ENCODE data around the gene CAPG. TPM values are rescaled to one million over a fixed set of nuclear protein-coding genes. Genes with fewer than 3 reads are reported as not detected.
"Not testable (repeated sequence)": the region's sequence is repeated elsewhere in the genome, so short reads cannot be mapped to it uniquely, and the experiment has no call there.

Gene CAPG, protein sequence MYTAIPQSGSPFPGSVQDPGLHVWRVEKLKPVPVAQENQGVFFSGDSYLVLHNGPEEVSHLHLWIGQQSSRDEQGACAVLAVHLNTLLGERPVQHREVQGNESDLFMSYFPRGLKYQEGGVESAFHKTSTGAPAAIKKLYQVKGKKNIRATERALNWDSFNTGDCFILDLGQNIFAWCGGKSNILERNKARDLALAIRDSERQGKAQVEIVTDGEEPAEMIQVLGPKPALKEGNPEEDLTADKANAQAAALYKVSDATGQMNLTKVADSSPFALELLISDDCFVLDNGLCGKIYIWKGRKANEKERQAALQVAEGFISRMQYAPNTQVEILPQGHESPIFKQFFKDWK
- total RNA-seq, result 124 TPM
- long read RNA-seq, transcript CAPG-204 (10 exons, 1,151 nt), result major isoform, 175 of 291 reads
- long read RNA-seq, transcript CAPG-201 (10 exons, 1,442 nt), result minor isoform, 69 of 291 reads
- long read RNA-seq, partial matches to known transcripts, result 17 of 291 reads
- long read RNA-seq, other reads (novel, unspliced or antisense), result 30 of 291 reads

DNA sequence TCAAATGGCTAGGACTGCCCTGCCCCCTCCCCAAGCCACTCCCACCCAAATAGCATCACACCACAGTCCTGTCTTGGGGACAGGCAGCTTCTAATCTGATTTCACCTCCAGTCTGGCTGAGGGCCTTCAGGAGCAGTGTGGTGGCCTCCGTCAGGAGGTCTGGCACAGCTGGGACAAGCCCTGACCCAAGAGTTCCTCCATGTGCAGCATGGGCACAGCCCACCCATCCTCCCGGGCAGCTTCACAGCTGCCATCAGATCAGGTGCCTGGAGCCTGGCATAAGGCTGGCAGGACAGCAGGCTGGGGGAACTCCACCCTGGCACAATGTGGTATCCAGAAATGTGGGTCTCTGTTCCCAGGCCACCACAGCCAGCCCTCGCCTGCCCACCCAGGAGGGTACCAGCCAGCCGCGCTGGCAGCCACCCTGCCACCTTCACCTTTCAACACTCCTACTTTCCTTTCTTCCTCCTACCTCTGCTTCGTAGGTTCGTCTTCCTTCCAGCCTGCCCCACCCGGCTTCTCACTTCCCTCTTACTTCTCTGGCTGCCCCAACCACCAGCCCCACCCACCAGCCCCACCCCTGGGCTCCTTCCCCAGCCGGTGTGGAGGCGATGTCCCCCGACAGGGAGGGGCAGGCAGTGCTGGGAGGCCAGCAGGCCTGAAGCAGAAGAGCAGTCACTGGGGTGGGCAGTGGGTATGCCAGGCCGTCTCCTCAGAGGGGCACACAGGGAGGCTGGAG lies at the start of gene CAPG:
Gene CAPG, minus strand, starts transcription at position 522 of the 739 bp plus-strand sequence. CDS start 8,221 bp downstream, outside the sequence.
- DNase-seq (ENCODE audit: low spot score), result no peak

DNA sequence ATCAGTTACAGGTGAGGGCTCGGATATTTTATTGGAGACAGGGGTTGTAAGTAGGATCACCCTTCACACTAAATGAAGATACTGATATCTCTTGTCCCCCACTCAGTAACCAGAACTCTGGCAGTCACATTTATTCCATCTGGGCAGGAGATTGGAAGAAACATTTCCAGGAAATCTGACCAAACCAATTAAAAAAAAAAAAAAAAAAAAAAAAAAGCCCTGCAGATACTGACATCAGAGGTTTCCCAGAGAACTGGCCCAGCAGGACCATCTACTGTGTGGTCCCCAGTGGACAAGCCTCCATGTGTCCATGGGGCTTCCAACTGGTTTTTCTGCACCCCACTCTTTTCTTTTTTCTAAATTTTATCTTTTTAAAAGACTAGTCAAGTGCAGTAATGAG lies 49.6 kb upstream of the CAPG start:
- no peak for DNase-seq (ENCODE audit: low spot score)

DNA sequence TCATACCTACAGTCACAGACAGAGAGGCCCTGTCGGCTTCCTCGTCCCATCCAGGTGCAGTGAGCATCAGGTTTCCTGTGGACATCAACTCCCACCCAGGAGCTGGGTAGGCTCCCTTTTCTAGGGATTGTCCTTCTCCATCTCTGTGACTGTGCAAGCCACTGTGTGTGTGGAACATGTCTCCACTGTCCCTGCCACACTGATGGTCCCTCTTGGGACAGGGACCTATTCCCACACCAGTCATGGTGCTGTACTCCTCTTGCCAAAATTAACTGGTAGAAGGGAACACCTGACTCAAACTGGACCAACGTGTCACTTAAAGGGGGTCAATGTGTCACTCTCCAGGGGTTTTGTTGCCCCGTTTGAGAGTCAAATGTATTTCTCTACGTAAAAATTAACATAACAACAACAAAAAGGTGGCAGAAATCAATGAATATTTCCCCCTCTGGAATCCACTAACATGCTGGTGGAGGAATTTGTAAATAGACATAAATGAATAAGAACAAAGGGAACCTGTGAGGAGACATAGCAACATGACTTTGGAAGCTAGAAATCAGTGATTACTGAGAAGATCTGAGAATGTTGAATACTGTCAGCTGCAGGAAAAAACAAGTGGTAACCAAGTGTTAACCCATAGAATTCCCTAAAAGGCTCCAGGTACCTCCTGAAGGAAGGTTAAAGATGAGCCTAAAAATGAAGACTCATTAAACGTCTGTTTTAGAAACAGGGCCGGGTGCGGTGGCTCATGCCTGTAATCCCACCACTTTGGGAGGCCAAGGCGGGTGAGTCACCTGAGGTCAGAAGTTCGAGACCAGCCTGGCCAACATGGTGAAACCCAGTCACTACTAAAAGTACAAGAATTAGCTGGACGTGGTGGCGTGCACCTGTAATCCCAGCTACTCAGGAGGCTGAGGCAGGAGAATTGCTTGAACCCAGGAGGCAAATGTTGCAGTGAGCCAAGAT lies 48.7 kb upstream of the CAPG start:
- no peak for DNase-seq (ENCODE audit: low spot score)

DNA sequence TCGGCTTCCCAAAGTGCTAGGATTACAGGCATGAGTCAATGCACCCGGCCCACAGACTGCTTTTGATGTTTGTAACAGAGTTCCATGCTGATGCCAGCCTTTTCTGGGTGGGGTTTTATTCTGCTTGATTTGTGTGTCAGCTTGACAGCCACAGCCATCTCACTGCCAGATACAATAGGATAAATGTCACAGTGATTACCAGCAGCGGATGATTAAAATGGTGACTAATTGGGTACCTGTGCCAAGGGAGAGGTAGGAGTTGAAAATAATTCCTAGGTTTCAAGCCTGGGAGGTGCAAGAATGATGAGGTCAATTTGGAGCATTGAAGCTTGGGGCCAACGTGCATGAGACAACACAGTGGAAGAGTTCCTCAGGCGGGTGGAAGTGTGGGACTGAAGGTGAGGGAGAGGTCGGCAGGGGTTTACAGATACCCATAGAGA lies 47.7 kb upstream of the CAPG start:
- no peak for DNase-seq (ENCODE audit: low spot score)

DNA sequence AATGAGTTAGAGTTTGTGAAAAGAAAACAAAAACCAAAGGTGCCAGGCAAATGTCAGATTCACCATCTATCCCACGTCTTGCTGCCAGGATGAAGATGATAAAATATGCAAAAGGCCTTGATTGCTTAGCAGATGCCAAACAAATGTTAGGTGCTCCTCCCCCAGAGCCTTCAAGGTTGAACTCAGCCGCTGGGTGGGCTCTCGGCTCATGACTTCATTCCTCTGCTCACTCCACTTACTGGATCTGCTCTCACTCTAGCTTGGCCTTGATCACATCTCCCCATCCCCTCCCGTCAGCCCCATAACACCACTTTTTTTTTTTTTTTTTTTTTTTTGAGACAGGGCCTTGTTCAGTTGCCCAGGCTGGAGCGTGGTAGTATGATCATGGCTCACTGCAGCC lies 46.9 kb upstream of the CAPG start:
- no peak for DNase-seq (ENCODE audit: low spot score)

DNA sequence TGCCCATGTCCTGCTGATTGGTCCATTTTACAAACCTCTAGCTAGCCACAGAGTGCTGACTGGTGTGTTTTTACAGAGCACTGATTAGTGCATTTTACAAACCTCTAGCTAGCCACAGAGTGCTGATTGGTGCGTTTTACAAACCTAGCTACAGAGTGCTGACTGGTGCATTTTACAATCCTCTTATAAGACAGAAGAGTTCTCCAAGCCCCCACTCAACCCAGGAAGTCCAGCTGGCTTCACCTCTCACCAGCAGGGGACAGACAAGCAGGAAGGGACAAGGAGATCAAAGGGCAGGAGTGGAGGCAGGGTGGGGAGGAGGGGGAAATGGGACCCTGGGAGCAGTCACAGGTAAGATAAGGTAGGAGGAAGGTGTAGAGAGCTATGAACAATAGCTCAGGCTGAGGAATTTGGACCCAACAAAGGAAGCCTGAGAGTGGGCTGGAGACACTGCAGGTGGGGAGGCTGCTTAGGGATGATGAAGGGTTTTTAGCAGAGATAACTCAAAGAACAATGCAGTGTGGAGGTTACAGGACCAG lies 45.5 kb upstream of the CAPG start:
- DNase-seq (ENCODE audit: low spot score), result no peak

DNA sequence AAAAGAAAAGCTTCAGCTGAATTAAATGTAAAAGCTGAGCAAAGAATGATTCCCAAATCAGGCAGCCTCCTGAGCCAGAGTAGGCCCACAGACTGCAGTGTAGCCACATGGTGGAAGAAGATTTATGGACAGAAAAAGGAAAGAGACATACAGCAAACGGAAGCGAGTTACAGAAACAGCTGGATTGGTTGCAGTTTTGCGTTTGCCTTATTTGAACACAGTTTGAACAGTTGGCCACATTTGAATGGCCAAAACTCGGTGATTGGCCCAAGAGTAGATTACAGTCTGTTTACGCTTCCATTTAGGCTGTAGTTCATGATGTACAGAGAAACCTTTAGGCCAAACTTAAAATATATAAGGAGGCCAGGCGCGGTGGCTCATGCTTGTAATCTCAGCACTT lies 43.4 kb upstream of the CAPG start:
- no peak for DNase-seq (ENCODE audit: low spot score)

DNA sequence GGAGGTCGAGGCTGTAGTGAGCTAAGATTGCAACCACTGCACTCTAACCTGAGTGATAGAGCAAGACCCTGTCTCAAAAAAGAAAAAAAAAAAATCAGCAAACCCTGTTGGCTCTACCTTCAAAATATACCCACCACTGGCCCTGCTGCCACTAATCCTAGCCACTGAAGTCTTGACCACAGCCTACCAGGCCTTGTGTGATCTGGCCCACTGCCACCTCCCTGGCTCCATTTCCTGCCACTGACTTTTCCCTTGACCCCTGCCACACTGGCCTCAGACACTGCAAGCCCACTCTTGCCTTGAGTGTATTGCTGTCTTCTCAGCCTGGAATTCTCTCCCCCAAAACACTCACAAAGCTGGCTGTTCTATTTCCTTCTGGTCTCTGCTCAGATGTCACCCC lies 42.1 kb upstream of the CAPG start:
- no peak for DNase-seq (ENCODE audit: low spot score)

DNA sequence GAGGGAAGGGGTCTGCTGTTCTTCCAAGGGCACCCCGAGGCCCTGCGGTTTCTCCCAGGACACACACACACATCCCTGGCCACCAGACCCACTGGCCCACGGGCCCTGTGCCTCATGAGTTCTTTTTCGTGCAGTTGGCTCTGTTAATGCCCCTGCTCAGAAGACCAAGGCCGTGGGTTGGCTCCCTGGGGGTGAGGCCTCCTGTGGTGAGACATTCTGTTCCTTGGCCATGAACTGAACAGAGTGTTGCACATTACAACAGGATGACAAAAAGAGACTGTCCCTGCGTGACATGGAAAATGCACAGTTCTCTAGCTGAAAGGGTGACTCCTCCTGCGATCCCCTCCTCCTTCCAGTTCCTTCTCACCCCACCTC lies 39.0 kb upstream of the CAPG start:
- no peak for DNase-seq (ENCODE audit: low spot score)

DNA sequence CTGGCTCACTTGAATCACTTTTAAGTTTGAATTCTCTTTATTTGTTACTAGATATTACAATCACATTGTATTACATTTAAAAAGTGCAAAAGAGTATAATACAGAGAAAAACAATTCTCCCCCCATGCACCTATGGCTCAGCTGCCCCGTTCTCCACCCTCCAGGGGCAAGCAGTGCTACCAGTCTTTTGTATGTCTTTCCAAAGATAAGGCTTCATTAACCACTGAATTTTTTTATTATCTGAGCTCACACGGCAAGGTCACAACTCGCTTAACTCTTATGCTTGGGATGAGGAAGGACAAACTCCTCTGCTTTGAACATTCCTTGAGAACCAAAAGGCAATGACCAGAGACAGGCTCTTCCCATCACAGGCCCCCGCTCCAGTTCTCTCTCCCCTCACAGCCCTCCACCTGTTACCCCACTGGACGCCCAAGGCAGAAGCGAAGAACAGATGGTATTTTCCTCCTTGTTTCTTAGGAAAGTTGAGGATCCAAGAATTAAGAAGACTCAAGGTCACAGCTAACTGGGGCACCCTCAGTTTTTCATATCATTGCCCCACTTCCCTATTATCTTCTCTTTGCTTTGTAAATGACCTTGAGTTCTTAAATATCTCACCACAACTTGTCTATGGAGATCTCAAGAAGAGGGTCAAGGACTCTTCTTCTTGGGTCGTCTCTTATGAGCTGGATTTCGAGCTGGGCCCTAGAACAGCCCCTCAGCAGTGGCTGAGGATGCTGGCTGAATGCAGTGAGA lies 38.5 kb upstream of the CAPG start:
- no peak for DNase-seq (ENCODE audit: low spot score)

DNA sequence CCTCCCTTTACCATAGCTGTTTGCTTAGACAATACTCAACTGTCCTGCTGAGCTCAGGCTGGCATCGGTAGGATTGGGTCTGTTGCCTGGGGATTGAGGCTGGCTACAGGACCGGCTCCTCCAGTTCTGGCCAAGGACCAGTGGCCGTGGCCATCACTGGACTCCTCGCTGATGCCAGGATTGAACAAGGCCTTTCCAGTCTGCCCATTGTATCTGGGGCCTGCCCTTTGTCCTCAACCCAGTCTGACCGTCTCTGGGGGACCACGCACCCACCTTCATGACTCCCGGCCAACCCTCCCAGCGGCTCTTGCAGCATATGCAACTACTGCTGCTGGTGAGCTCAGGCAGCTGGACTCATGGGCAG lies 37.0 kb upstream of the CAPG start:
- DNase-seq (ENCODE audit: low spot score), result no peak

DNA sequence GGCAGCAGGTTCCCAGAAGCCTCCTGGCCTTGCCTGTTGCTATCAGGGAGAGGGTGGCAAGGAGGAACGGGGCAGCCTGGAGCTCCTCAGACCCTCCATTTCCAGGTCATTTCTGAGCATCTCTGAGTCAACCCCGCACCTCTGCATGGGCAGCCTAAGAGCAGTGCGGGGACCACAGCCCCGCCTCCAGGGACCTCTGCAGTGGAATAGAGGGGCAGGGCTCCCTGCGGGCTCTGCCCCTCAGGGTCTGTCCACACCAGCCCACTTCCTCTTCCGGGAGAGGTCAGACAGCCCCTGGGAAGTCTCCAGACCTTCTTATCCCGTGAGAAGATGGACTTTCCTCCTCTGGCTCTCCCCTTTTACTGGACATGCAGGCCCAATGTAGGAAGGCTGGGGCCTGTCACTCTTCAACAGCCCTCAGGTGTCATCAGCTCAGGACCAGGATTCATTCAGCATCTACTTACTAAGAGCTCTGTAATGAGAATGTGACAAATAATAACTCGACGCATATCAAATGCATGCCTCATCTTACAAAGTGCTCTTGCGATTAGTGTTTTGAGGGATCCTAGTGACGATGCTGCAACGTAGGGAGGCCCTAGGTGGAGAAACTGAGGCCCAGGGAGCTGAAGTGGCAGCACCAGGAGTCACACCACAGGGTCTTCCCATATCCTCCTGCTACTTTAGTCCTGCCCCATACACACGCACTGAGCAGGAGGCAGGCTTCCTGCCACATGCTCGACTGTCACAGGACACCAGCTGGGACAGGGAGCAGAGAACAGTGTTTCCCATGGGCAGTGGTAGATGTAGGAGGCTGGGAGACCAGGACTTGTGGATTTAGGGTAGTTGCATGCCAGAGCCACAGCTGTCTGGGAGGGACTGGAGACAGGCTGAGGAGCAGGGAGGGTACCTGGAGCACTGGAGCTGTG lies 36.4 kb upstream of the CAPG start:
- DNase-seq (ENCODE audit: low spot score), result no peak

DNA sequence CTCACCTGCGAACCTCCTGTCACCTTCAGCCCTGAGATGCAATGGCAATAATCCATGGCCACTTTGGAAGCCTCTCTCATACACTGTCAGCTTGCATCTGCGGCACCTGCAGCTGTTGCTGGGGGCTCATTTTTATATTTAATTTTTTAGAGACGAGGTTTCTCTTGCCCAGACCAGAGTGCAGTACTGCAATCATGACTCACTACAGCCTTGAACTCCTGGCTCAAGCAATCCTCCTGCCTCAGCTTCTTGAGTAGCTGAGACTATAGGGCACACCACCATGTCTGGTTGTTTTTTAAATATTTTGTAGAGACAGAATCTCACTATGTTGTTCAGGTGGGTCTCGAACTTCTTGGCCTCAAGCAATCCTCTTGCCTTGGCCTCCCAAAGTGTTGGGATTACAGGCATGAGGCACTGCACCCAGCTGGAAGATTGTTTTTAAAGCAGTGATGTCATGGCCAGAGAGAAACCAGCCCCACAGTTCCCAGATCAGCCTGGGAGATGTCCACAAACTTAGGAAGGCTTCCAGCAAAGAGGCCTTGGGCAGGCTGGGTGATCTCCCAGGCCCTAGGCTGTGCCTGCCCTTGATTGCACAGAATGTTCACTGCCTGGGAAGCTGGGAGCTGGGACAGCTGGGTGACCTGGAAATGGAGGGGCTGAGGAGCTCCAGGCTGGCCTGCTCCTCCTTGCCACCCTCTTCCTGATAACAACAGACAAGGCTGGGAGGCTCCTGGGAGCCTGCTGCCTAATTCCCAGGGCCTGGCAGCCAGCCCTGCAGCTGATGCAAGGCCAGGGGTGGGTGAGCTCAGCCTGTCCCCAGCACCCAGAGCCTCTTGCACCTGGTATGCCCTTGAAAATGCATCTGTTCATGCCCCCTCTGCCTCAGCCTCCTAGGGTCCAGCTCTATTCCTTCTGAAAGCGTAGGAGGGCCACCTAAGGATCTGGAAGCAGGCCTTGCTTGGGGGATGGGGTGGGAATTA lies 35.4 kb upstream of the CAPG start:
- DNase-seq (ENCODE audit: low spot score), result no peak

DNA sequence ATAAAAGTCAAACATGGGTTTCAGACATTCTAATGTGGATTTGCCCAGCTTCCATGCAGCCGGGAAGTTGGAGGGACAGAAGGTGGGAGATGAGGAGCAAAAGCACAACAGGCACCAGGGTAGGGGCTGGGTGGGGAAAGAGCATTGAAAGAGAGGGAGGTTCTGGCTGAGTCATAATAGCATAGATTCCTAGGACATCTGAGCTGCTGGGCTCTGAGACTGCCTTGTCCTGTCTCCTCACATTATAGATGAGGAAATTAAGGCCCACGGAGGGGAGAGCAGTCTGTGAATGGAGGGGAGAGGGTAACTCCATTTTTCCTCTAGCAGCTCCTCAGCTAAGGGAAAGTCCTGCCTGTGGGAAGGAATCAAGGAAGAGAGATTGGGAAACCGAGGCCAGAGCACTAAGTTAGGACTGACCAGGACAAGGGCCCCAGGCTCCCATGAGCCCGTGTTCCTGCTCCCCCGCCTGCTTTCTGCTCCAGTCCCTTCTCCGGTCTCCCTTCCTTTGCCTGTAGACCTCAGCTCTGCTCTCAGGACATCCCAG lies 34.5 kb upstream of the CAPG start:
- no peak for DNase-seq (ENCODE audit: low spot score)

DNA sequence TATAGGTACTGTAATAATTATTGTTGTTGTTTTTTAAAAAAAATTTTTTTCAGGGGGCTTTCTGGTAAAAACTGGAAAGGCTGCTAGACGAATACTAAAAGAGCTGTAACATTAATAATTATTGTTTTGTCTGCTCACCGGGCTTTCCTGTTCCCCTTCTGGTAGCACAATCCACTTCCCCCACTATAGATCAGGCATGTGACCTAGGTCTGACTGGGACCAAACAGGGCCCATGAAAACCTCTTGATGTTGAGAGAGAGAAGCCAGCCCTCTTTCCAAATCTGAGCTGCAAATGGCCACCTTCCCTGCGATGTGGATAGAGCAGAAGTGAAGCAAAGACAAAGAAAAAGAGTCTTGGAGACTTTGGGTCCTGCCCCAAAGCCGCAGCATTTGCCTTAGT lies 31.7 kb upstream of the CAPG start:
- DNase-seq (ENCODE audit: low spot score), result no peak

DNA sequence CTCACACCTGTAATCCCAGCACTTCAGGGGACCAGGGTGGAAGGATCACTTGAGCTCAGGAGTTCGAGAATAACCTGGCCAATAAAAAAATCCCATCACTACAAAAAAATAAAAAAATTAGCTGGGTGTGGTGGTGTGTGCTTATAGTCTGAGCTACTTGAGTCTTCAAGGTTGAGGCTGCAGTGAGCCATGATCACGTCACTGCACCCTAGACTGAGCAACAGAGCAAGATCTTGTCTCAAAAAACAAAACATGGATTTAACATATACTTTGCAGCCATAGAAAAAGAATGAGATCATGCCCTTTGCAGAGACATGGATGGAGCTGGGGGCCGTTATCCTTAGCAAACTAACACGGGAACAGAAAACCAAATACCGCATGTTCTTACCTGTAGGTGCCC lies 30.6 kb upstream of the CAPG start:
- no peak for DNase-seq (ENCODE audit: low spot score)

DNA sequence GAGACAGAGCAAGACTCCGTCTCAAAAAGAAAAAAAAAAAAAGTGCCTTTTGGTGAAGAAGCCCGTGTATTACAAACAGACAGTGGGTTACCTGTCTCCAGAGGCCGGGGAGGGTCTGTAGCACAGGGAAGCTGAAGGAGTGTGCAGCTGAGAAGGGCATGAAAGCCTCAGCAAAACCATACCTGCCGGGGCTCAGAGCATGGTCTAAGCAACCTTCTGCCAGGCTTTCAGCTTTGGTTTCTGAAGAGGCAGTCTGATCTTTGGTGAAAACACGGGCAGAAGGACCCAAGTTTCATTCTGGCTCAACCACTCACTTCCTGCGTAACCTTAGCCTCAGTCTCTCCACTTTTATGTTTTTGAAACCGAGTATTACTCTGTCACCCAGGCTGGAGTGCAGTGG lies 29.8 kb upstream of the CAPG start:
- no peak for DNase-seq (ENCODE audit: low spot score)

DNA sequence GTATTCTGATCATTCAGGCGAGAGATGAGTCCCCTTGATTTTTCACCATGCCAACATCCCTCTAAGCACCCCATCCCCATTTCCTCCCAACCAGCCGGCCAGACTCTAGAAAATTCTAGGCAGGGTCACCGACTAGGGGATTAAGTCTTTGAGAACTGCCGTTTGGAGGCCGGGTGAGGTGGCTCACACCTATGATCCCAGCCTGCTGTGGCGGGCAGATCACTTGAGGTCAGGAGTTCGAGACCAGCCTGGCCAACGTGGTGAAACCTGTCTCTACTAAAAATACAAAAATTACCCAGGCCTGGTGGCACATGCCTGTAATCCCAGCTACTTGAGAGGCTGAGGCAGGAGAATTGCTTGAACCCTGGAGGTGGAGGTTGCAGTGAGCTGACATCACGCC lies 29.4 kb upstream of the CAPG start:
- DNase-seq (ENCODE audit: low spot score), result not testable (repeated sequence)

Measured in mesenteric fat pad (tissue), 1 donor.